ENCODE data around the gene ADCY5.

The ADCY5 gene

DNA sequence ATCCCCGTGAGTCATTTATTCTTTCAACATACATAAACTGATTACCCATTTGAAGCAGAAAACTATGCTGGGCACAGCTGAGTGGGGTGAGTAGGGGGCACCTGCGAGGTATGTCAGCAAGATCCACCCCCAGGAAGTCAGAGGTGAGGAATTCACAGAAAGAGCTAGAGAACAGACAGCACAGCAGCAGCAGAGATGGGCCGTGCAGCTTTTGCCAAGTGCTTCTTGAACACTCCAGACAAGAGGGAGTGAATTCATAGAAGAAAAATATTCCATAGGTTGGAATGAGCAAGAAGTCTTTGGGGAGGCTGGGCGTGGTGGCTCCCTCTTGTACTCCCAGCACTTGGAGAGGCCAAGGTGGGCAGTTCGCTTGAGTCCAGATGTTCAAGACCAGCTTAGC is 9.4 kb upstream of the ADCY5 start:
- DNase-seq (ENCODE audit: low spot score): no peak

DNA sequence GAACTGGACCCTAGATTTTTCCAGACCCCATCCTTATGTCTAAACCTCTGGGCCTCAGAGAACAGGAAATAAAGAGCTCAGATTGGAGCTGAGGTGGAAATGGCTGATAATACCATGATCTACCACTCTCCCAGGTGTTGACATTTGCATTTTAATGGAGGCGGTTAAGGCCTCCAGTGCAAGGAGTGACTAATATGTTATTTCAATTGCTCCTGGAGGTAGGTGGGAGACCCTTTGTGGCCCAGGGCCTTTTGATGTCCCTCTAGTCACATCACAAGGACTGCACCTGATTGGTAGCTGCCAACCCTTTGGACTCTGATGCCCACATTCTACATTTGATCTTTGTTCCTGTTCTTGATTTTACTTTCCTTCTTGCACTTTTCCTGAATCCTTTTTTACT is 9.0 kb upstream of the ADCY5 start:
- DNase-seq (ENCODE audit: low spot score): no peak

DNA sequence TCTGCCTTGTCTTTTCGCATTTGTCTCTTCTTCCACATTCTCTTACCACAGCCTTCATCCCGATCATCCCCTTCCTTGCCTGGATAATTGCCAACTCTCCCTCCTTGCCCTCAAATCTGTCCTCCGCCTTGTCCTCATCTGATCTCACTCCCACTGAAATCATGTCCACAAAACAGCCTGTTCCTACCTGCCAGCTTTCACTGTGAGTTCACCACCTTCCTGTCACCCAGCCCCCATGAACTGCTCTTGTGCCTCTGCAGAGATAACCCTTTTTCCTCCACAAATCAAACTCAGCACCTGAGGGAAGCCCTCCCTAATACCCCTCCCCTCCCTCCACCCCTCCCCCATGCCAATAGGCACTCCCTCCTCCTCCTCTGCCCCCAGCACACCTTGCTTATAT is 4.8 kb upstream of the ADCY5 start:
- DNase-seq (ENCODE audit: low spot score): no peak

DNA sequence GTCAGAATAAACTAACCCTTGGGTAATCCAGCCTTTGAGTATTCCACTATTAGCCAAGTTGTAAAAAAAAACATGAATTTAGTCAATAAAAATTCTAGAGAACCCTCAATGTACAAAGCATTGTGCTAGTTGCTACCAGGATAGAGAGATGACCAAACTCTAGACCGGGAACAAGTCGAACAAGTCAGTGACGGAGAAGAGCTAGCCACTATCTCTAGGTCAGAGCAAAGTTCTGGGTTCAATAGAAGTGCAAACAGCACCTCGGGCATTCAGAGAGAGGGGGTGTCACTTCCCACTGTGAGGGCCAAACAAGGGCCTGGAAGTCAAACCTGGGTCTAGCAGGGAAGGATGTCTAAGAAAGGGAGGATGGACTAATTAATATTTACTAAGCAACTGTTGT is 2.3 kb upstream of the ADCY5 start:
- no peak for DNase-seq (ENCODE audit: low spot score)

DNA sequence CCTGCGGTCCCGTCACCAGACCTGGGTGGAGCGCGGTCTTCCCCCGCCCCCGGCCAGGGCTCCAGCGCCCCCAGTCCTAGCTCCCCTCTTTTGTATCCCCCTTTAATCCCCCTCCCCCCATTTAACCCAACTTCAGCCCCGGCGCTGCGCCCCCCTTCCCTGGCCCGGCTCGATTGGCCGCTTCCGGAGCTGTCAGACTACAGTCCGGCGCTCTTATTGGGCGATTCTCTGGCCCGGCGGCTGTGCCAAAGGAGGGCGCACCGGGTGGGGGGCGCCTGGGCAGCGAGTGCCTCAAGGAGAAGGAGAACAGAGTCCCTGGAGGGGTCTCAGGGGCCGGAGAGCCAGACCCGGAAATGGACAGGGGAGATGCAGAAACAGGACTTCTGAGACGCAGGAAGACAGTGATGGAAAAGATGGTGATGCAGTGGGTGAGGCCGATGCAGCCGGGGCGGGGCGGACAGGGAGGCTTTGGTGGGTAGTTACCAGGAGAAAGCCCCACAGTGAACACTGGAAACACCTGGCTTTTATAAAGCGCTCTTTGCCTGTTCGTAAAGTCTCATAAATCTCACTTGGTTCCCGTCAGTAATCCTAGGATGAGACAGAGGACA is 1.2 kb upstream of the ADCY5 start:
- no peak for DNase-seq (ENCODE audit: low spot score)

DNA sequence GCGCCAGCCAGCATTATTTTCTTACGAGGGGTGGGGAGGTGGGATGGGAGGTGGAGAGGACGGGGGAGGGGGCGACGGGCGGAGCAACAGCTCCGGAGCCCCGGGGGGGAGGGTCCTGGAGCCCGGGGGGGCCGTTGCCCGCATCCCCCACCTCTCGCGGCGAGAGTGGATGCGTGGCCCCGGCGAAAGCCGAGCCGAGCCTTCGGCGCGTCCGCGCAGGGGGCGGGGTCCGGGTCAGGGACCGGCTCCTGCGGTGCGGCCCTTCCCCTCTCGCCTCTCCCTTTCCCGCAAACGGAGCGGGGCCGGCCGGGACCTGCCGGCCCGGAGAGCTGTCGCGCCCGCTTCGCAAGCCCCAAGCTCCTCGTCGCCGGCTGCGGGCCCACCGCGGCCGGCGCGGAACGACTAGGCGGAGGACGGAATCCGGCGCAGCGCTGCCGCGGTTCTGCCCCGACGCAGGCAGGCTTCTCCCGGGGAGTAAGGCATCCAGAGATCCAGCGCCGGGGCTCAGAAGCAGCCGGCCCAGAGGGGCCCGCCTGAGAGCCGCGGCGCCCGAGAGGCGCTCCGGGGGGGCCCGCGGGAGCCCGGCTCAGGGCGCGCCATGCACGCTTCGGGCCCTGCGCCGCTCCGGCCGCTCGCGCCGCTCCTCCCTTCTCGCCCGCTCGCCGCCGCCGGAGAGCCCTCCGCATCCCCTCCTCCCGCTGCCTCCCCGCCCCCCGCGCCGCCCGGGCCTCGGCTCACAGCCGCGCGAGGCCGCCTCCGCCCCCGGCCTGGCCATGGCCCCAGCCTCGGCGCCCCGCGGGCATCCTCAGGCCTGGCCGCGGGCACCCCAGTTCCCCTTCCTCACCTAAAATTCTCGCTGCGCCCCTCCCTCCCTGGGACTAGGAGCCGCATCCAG is 459 bp upstream of the ADCY5 start:
- DNase-seq (ENCODE audit: low spot score): no peak

DNA sequence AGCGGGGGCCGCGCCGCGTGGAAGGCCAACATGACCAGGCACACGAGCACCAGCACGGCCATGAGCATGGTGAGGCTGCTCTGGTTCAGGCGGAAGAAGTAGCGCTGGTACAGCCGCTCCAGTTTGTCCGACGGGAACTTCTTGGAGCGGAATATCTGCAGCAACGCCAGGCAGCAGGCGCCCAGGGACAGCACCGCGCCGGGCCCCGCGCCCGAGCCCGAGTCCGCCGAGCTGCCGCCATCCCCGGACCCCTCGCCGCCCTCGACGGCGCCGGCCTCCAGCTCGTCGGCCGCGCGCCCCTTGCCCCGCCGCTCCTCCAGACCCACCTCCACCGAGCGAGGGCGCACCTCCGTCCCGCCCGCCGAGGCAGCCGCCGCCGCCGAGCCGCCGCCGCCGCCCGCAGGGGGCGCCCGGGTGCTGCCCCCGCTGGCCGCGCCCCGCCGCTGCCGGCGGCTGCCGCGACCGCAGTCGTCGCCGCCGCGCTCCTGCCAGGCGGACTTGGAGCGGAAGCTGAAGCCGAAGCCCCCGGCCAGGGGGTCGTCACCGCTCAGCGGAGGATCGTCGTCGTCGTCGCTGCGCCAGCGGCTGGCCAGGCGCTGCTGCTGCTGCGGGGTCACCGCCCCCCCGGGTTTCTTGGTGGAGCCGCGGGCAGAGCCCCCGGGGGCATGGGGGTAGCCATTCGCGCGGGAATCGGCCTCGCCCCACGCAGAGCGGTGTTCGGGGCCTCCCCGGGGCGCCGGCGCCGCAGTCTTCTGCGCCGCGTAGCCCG is 957 bp downstream of the ADCY5 start:
- no peak for DNase-seq (ENCODE audit: low spot score)

DNA sequence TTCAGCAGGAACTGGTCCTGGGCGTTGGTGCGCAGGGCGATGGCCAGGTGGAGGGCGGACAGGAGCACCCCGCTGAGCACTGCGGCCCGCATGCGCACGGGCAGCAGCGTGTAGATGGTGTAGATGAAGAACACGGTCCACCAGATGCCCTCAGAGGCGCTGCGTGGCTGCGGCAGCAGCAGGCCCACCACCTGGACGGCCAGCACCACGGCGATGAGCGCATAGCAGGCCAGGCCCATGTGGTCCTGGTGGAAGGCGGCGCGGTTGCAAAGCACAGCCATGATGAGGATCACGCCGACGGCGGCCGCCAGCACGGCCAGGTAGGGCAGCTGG is 1.5 kb downstream of the ADCY5 start:
- no peak for DNase-seq (ENCODE audit: low spot score)

DNA sequence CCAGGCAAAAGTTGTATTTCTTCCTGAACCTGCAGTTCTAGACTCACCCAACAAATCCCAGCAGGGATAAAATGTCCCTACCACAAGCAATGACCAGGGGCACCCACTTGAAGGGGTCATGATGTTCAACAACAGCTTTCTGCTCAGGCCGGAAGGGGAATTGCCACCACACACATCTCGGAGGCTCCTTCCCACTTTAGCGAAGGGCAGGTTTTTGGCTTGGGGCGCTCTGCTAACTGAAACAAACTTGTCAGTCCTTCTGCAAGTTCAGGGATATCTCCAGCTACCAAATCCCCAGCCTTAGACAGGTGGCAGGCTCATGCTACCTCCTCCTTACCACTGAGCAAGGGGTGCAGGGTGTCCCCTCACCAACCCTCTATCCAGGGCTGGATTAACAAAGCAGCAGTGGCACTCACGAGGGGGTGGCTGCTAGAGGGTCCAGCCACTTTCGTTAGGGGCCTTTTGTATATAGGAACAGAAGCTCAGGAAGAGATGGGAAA is 2.2 kb downstream of the ADCY5 start:
- no peak for DNase-seq (ENCODE audit: low spot score)

DNA sequence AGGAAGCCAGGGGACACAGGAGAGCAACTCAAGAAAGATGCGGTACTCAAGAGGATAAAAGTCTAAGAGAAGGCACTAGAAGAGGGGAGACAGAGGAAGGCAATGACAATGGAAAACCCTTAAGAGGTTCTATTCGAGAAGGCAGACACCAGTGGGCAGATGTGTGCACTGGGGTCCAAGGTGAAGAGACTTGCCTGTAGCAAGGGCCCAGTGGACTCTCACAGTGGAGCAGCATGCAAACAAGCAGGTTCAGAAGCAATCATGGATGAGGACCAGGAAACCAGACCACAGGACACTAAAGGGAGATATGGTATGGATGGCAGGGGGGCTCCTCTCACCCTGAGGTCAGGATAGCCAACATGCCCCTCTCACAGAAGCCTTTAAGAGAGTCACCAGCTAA is 2.7 kb downstream of the ADCY5 start:
- DNase-seq (ENCODE audit: low spot score): no peak

DNA sequence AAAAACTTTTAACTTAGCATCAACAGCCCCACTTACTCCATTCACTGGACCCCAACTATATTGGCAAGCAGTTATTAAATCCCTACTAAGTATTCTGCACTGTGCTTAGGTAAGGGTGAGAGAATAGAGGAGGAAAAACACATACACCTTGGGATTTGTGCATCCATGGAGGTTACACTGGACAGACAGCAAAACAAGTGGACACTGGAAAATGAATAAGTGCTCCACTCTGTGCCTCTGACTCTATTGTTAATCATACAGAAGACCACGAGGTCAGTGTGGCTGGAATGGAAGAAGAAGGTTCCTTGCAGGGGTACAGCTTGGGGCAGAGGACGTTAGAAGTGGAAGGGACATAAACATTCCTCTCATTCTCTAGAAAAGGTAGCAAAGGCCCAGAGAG is 3.2 kb downstream of the ADCY5 start:
- no peak for DNase-seq (ENCODE audit: low spot score)

DNA sequence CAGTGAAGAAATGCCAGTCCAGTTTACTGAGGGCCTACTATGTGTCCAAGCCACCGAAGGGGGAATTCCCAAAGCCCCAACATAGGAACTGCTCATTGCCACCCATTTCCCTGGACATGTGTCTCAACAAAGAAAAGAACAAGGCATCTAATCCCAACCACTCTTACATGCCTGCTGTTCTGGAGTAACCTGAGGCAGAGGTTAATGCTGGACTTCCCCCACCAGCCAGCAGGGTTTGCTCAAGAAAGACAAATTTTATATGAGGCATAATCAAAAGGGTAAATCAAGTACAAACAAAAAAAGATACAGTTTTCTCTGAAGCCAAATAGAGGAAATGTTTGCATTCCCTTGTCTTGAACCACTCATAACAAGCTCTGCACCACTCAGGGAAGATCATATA is 4.1 kb downstream of the ADCY5 start:
- no peak for DNase-seq (ENCODE audit: low spot score)

DNA sequence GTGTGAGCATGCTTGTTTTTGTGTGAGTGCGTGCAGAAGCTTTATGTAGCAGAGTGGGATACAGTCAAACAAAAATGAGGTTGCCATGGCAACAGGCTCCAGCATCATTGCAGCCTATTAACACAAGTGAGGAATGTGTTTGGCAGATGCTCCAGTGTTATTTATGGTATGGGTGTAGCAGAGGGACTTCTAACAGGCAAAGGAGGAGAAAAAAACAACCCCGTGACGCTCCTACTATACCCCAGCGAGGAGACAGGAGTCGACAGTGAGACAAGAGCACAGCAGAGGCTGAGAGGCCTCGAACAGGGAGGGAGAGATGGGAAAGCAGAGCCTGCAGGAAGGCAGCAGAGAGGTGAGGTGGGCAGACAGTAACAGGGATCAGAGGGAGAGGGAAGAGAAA is 4.9 kb downstream of the ADCY5 start:
- no peak for DNase-seq (ENCODE audit: low spot score)

DNA sequence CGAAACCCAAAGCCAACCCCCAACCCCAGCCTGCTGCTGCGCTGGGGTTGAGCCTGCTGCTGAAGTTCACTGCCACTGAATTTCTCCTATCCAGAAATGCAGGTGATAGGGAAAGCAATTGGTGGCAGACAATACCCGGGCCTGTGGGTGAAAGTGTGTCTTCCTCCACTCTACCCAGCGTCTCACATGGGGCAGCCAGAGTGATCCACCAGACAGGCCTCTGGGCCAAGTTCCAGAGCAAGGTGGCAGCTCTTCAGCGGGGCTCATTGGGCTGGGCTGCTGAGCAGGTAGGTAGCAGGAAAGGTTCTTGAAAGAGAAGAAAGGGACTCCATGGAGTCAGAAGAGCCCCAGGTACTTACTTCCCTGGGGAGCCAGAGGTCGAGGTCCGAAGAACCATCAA is 6.0 kb downstream of the ADCY5 start:
- no peak for DNase-seq (ENCODE audit: low spot score)

DNA sequence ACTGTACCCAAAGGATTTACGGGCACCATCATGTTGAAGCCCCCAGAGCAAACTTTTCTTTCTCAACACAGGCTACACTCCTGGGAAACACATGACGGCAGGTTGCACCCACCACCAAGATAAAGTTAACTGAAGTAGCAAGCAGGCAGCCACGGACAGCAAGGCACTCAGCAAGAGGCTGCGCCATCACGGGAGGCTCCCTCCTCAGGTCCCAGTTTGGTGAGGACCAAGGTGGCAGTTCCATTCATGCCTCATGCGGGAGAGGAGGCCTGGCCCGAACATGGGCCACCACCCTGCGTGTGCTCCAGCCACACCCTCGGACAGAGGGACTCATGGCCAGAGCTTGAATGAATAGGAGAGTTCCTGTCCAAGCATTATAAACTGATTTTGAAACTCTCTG is 6.8 kb downstream of the ADCY5 start:
- no peak for DNase-seq (ENCODE audit: low spot score)

DNA sequence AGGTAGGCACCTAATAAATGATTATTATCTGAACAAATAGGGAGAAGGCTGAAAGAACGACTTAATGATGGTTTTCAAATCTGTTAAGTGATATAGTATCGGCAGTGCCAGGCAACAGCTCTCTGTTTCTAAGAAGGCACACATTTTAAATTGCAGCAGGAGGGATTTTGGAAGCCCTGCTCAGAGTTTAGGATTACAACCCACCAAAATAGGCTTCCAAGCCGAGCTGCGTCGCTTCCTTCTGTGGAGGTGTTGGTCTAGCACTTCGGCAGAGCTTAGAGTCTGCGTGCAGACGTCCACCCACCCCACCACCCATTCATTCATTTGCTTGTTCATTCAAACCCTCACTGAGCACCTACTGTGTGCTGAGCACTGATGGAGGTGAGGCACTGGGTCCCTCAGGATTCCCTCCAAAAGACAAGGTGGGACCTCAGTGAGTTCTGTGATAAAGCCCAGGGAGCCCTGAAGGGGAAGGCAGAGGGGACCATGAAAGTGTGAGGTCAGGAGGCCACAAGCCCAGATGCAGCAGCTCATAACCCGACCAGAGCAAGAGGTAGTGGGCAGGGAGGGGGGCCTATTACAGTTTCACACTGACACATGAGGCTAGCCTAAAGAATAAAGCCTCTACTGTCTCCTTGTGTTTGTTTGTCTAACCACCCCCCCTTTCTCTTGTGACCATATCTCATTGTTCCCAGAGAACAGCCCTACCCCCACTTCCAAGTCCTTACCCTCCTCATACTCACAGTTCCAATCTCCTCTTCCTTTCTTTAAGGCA is 8.9 kb downstream of the ADCY5 start:
- DNase-seq (ENCODE audit: low spot score): no peak

DNA sequence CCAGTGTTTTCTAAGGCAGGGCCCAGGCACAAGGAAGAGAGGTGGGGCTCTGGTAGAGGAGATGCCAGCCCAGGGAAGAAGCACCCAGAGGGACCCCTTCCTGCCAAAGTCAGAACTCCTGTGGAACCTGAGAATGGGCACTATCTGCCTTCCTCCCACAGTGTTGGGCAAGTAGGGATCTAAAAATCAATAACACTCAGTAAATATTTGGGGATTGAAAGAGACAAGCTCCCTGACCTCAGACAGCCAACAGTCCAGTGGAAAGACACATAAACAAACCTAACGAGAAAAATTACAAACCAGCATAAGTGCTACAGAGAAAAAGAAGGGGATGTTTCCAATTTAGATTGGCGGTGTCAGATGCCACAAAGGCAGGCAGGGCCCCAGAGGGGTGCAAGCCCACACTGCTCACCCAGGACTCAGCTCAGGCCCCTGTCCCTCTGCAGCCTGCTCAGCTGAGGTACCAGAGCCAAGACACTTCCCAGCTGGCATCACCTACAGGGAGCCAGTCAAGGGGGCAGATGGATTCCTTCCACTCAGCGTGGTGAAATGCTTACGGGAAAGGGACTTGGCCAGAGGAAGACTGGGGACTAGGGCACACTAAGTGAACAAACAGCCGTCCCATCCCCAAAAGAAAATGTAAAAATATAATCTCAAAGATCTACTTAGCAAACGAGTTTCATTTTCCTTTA is 15.9 kb downstream of the ADCY5 start:
- no peak for DNase-seq (ENCODE audit: low spot score)

DNA sequence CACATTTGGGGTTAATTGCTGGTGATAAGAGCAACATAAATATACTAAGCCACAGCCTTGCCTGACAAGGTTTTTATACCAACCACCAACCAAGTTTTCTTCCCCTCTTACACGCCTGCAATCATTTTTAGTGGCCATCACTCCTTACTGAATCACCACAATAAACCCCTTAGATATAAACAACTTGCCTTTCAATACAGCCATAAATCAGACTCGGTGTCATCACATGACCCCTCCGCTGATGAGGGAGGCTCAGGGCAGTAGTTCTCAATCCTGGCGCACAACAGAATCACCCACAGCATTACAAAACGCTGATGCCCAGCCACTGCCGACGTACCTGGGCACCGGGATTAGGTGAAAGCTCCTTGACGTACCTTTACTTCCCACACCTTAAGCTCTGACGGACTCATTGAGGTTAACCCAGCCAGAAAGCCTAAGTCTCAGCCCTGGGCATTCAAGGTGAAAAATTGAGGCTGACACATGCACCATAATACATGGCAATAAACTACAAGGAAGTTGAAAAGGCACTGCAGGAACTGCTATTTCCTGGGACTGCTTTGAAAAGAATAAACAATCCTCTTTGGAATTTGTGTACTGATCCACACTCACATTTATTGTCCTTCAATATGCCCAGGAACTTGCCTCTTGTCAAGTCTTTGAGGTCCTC is 17.1 kb downstream of the ADCY5 start:
- DNase-seq (ENCODE audit: low spot score): no peak

DNA sequence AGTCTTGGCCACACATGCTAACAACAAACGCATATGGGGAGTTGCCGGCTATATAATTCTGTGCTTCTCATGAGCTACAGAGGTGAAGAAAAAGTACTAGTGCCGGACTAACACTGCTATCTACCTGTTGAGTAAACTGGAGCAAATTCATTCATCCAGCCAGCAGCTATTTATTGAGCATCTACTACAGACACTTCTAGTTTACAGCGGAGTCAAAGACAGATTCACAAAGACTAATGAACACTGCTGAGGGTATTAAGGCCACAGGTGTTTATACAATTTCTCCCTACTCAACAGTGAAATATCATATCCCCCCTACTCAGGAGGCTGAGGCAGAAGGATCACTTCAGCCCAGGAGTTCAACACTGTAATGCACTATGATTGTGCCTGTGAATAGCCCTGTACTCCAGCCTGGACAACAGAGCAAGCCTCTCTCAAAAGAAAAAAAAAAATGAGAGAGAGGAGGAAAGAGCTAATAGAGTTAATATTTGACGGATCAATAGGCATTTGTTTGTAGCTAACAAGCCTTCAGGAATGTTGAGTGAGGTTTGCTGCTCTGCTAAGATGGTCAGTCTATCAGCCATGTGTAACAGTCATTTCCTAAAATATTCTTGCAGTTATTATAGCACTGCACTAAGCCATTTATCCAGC is 17.8 kb downstream of the ADCY5 start:
- no peak for DNase-seq (ENCODE audit: low spot score)

DNA sequence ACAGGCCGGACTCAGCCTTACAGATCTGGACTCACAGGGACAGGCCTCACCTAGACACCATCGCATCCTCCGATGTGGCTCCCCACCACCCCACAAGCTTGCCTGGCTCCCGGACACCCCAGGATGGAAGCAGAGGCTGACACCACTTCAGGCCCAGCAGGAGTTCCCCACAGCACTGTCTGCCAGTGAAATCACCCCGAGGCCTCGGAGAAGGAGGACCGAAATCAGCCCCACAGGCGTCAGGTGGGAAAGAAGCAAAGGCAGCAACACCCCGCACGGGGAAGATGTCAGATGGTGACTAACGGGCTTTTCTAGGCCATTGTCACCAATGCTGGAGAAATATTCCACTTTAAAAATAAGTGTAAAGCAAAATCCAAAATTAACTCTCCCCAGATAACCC is 18.6 kb downstream of the ADCY5 start:
- DNase-seq (ENCODE audit: low spot score): no peak
